Colonic mucosa (tissue), 4 donors: ENCODE results near the gene RPL22L1. TPM values are rescaled to one million over a fixed set of nuclear protein-coding genes. Genes with fewer than 3 reads are reported as not detected.
A peak's percentile ranks its signal among the peaks of the same experiment; 100 is the strongest.

Experiments
- DNase-seq: peaks from one replicate; pipeline ENCODE4 v3.0.0-alpha.2; 2020
- H3K27ac ChIP-seq: fragments of 200-600 bp; one replicate; pipeline ENCODE4 v1.8.0; 2021
- H3K27me3 ChIP-seq: fragments of 200-600 bp; one replicate; pipeline ENCODE4 v1.8.0; 2021
- H3K36me3 ChIP-seq: fragments of 200-600 bp; one replicate; pipeline ENCODE4 v1.8.0; 2021
- H3K4me1 ChIP-seq: fragments of 200-600 bp; one replicate; pipeline ENCODE4 v1.8.0; 2021; ENCODE audit warnings: mild to moderate bottlenecking
- H3K4me3 ChIP-seq: fragments of 200-600 bp; one replicate; pipeline ENCODE4 v1.8.0; 2021
- H3K9ac ChIP-seq, 2 donors: one replicate each; pipeline ENCODE4 v1.7.0; 2013; ENCODE audit warnings: control low read depth in 2 of 2, low read depth in 2 of 2, low read length in 2 of 2
- H3K9me3 ChIP-seq: fragments of 200-600 bp; one replicate; pipeline ENCODE4 v1.8.0; 2021
- CTCF ChIP-seq: fragments of 200-600 bp; IDR thresholded peaks from one replicate; pipeline ENCODE4 v1.8.0; 2022; ENCODE audit warnings: antibody characterized with exemption, mild to moderate bottlenecking
- intact Hi-C: fragments of 100-400 bp; cut with DNase I; formaldehyde crosslinking; loops from one replicate; pipeline ENCODE4 v1.14.1; 2022
- total RNA-seq, 2 donors: library from RNA; stranded (reverse); fragmentation: NEBNext Ultra II Directional in 1 of 2; extraction: Animal tissue kit (Norgen Biotek cat#: 25700) in 1 of 2; gene quantifications; one replicate each; pipeline ENCODE4 v1.2.1, GENCODE V29; 2021
- donor health status: healthy.
- donor health status: DM: no; HTN: no; CAD: no.
- donor health status: DM: no; HTN: no; CAD: no.

The RPL22L1 gene
- total RNA-seq, 2 donors from 2014 or later, result 37.7 to 67.8 TPM

- Histone ChIP-seq H3K9ac (no peak overlapping the region), H3K36me3 (no peaks in the 10 kb centered on the region), H3K4me1 (peaks cover 4% of the 10 kb centered on the region), H3K27me3 (no peaks in the 10 kb centered on the region), H3K4me3 (no peak overlapping the region), H3K9me3 (no peaks in the 10 kb centered on the region), H3K27ac (no peak overlapping the region)
- no peak for TF ChIP-seq CTCF
- no peak for DNase-seq
- intact Hi-C loops, result no loop called here
Measured at GRCh38 chr3:170910542-170910941, 40.5 kb upstream of the RPL22L1 start.

GRCh38 chr3:170909129-170909903 is 39.3 kb upstream of the RPL22L1 start:
- Histone ChIP-seq H3K27me3 (no peaks in the 10 kb centered on the region), H3K9me3 (no peaks in the 10 kb centered on the region), H3K27ac (no peak overlapping the region), H3K9ac (no peak overlapping the region), H3K36me3 (no peaks in the 10 kb centered on the region), H3K4me1 (peaks cover 4% of the 10 kb centered on the region), H3K4me3 (no peak overlapping the region)
- TF ChIP-seq CTCF, result no peak
- no peak for DNase-seq
- intact Hi-C loops, result no loop called here

GRCh38 chr3:170908235-170909116 is 38.5 kb upstream of the RPL22L1 start, which contains the start of gene EIF5A2:
Gene EIF5A2, minus strand, starts transcription at chr3:170908637. Its CDS starts 831 bp downstream, at chr3:170907806.
- H3K9me3 ChIP-seq, result no peaks in the 10 kb centered on the region
- peak; percentile 96 for DNase-seq
- no peaks in the 10 kb centered on the region for H3K27me3 ChIP-seq
- H3K4me3 ChIP-seq, result peak within 1 kb of the TSS; percentile 74
- intact Hi-C loops, result no loop called here
- peak within 1 kb of the TSS in 1 of 2 donors; percentile 57 for H3K9ac ChIP-seq
- peaks cover 4% of the 10 kb centered on the region for H3K4me1 ChIP-seq
- no peaks in the 10 kb centered on the region for H3K36me3 ChIP-seq
- H3K27ac ChIP-seq, result peak within 1 kb of the TSS; percentile 16
- no peak for TF ChIP-seq CTCF

- Histone ChIP-seq H3K9ac (peak overlapping the region in 1 of 2 donors; percentile 57), H3K27ac (peak overlapping the region; percentile 16), H3K4me1 (peaks cover 4% of the 10 kb centered on the region), H3K4me3 (peak overlapping the region; percentile 74), H3K27me3 (no peaks in the 10 kb centered on the region), H3K36me3 (no peaks in the 10 kb centered on the region), H3K9me3 (no peaks in the 10 kb centered on the region)
- DNase-seq, result no peak
- intact Hi-C loops, result no loop called here
- TF ChIP-seq CTCF, result no peak
Measured at GRCh38 chr3:170907637-170908234, 37.7 kb upstream of the RPL22L1 start.

GRCh38 chr3:170905862-170906261 is 35.9 kb upstream of the RPL22L1 start:
- Histone ChIP-seq H3K27ac (no peak overlapping the region), H3K27me3 (no peaks in the 10 kb centered on the region), H3K9ac (no peak overlapping the region), H3K36me3 (no peaks in the 10 kb centered on the region), H3K4me1 (peaks cover 4% of the 10 kb centered on the region), H3K9me3 (no peaks in the 10 kb centered on the region), H3K4me3 (no peak overlapping the region)
- no peak for TF ChIP-seq CTCF
- no peak for DNase-seq
- intact Hi-C loops, result no loop called here
